ENCODE measurements around the gene TNRC6A. TPM values are rescaled to one million over a fixed set of nuclear protein-coding genes. Genes with fewer than 3 reads are reported as not detected.

The TNRC6A gene
- total and polyA plus RNA-seq, 10 of the 15 experiments (the other 5 are each of a cell fraction or from before 2014, with no cell fraction given), result 4.6 to 41.3 (median 29.7) TPM

- Histone ChIP-seq H3K79me2 (ENCODE audit: control insufficient read depth, insufficient read depth, low read length) (no peaks in the 10 kb centered on the region), H3K4me3 (no peak overlapping the region), H2AFZ (ENCODE audit: control insufficient read depth, low read depth, low read length) (no peak overlapping the region), H3K4me1 (ENCODE audit: control insufficient read depth, insufficient read depth, low read length) (no peaks in the 10 kb centered on the region), H3K27ac (ENCODE audit: control insufficient read depth, insufficient read depth) (no peak overlapping the region), H3K4me2 (ENCODE audit: control insufficient read depth, insufficient read depth) (no peak overlapping the region), H3K9me3 (replicated peaks; ENCODE audit: control insufficient read depth, insufficient read depth, low read length) (no peaks in the 10 kb centered on the region), H3K36me3 (ENCODE audit: control insufficient read depth in 2 of 2, insufficient read depth in 2 of 2, low read length in 1 of 2) (peaks cover 2 to 14% of the 10 kb centered on the region in 2 experiments; a peak in 3 of 4 replicates), H4K20me1 (ENCODE audit: control insufficient read depth, insufficient read depth) (no peaks in the 10 kb centered on the region), H3K9ac (ENCODE audit: control insufficient read depth, insufficient read depth, low read length) (no peak overlapping the region), H3K27me3 (replicated peaks in 1 of 2; ENCODE audit: control insufficient read depth in 2 of 2, insufficient read depth in 2 of 2, low read length in 1 of 2) (no peaks in the 10 kb centered on the region)
- intact Hi-C loops (cut with micrococcal nuclease; ENCODE audit: unreplicated experiment), result no loop called here
- ChIA-PET POLR2A (no interaction called here), RAD21 (ENCODE audit: unreplicated experiment) (interaction anchor here (0.9 kb wide), 1 partner anchor 398 kb away, joined by 3 read pairs; no protein-coding TSS in a partner anchor), CTCF (no interaction called here), SMC1A (ENCODE audit: uncharacterized antibody, unreplicated experiment) (no interaction called here)
- no TSS peak for BruUV-seq (replicated peaks)
- no peak for FAIRE-seq
- ATAC-seq, result no peak
- TF ChIP-seq ZNF687 (IDR thresholded peaks at IDR 0.05) (no peak), ZBTB4 (CRISPR knock-in tag; IDR thresholded peaks at IDR 0.05) (no peak), IRF4 (IDR thresholded peaks at IDR 0.05; ENCODE audit: low read depth, low read length) (no peak), IKZF2 (IDR thresholded peaks at IDR 0.05) (no peak)
- TF ChIP-seq, protein P1, sequence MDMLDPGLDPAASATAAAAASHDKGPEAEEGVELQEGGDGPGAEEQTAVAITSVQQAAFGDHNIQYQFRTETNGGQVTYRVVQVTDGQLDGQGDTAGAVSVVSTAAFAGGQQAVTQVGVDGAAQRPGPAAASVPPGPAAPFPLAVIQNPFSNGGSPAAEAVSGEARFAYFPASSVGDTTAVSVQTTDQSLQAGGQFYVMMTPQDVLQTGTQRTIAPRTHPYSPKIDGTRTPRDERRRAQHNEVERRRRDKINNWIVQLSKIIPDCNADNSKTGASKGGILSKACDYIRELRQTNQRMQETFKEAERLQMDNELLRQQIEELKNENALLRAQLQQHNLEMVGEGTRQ (IDR thresholded peaks at IDR 0.05; ENCODE audit: borderline replicate concordance, low read depth, low read length), result no peak
- 95% methylated on average over 9 of the region's 9 CpGs for WGBS (ENCODE audit: insufficient coverage, insufficient replicate concordance, low lambda C conversion rate, missing lambda C conversion rate)
- in situ Hi-C loops (cut with MboI), result no loop called here
- DNase-seq (ENCODE audit: low read depth, low spot score), result no peak
These were observed 97.5 kb downstream of the TNRC6A start for GRCh38 chr16:24826817-24827566.
